ENCODE data around the gene ACTN1. TPM values are rescaled to one million over a fixed set of nuclear protein-coding genes. Genes with fewer than 3 reads are reported as not detected.
A peak's percentile ranks its signal among the peaks of the same experiment; 100 is the strongest.

ACTN1 gene
- total RNA-seq, 3 donors from 2014 or later (not counting 1 experiment from before 2014, with no cell fraction given), result 14.9 to 39.5 (median 19.6) TPM

GRCh38 chr14:68897559-68898155 lies 81.4 kb downstream of the ACTN1 start:
- ATAC-seq, result peak in 2 of 3 donors; percentile 21 to 42
- Histone ChIP-seq H3K9me3 (ENCODE audit: control insufficient read depth, insufficient read depth, low read length) (peaks cover 14% of the 10 kb centered on the region), H3K27me3 (ENCODE audit: control insufficient read depth, insufficient read depth, low read length) (no peaks in the 10 kb centered on the region), H3K36me3 (ENCODE audit: control insufficient read depth, insufficient read depth, low read length) (no peaks in the 10 kb centered on the region), H3K4me3 (ENCODE audit: low read length) (no peak overlapping the region), H3K27ac (ENCODE audit: low read length) (no peak overlapping the region), H3K4me1 (ENCODE audit: control insufficient read depth, insufficient read depth, low read length) (peaks cover 20% of the 10 kb centered on the region)
- Mint-ChIP-seq H3K4me1 (peaks cover 27 to 37% of the 10 kb centered on the region in 2 donors), H3K4me3 (peak overlapping the region; percentile 47), H3K36me3 (no peaks in the 10 kb centered on the region), H3K27ac (peak overlapping the region; percentile 72 to 82), H3K9me3 (peaks cover 2 to 6% of the 10 kb centered on the region in 2 donors), H3K27me3 (ENCODE audit: low read depth in 2 of 2) (no peaks in the 10 kb centered on the region)
- peak in 1 of 2 donors; percentile 21 for DNase-seq
- intact Hi-C loops (cut with micrococcal nuclease), result no loop called here
- no peak for TF ChIP-seq CTCF (IDR thresholded peaks at IDR 0.05)
- WGBS (ENCODE audit: insufficient coverage), result 39% methylated on average over 9 of the region's 9 CpGs

GRCh38 chr14:68896132-68896531 lies 83.0 kb downstream of the ACTN1 start:
- H3K27ac ChIP-seq (ENCODE audit: low read length), result no peak overlapping the region
- TF ChIP-seq CTCF (IDR thresholded peaks at IDR 0.05), result no peak
- no peaks in the 10 kb centered on the region for H3K27me3 Mint-ChIP-seq (ENCODE audit: low read depth in 2 of 2)
- peaks cover 27 to 37% of the 10 kb centered on the region in 2 donors for H3K4me1 Mint-ChIP-seq
- H3K9me3 Mint-ChIP-seq, result peaks cover 2 to 6% of the 10 kb centered on the region in 2 donors
- no peak overlapping the region for H3K4me3 ChIP-seq (ENCODE audit: low read length)
- ATAC-seq (no peak), DNase-seq (no peak)
- no peaks in the 10 kb centered on the region for H3K36me3 ChIP-seq (ENCODE audit: control insufficient read depth, insufficient read depth, low read length)
- intact Hi-C loops (cut with micrococcal nuclease), result no loop called here
- H3K4me1 ChIP-seq (ENCODE audit: control insufficient read depth, insufficient read depth, low read length), result peaks cover 20% of the 10 kb centered on the region
- no peak overlapping the region for H3K27ac Mint-ChIP-seq
- no peak overlapping the region for H3K4me3 Mint-ChIP-seq
- no peaks in the 10 kb centered on the region for H3K36me3 Mint-ChIP-seq
- no peaks in the 10 kb centered on the region for H3K27me3 ChIP-seq (ENCODE audit: control insufficient read depth, insufficient read depth, low read length)
- WGBS (ENCODE audit: insufficient coverage), result 98% methylated on average over 9 of the region's 9 CpGs
- H3K9me3 ChIP-seq (ENCODE audit: control insufficient read depth, insufficient read depth, low read length), result peaks cover 14% of the 10 kb centered on the region

- Mint-ChIP-seq H3K27ac (no peak overlapping the region), H3K4me1 (peaks cover 21 to 28% of the 10 kb centered on the region in 2 donors), H3K9me3 (peaks cover 2 to 6% of the 10 kb centered on the region in 2 donors), H3K27me3 (ENCODE audit: low read depth in 2 of 2) (no peaks in the 10 kb centered on the region), H3K36me3 (no peaks in the 10 kb centered on the region), H3K4me3 (no peak overlapping the region)
- TF ChIP-seq CTCF (IDR thresholded peaks at IDR 0.05), result no peak
- Histone ChIP-seq H3K4me1 (ENCODE audit: control insufficient read depth, insufficient read depth, low read length) (peaks cover 20% of the 10 kb centered on the region), H3K4me3 (ENCODE audit: low read length) (no peak overlapping the region), H3K27ac (ENCODE audit: low read length) (no peak overlapping the region), H3K36me3 (ENCODE audit: control insufficient read depth, insufficient read depth, low read length) (no peaks in the 10 kb centered on the region), H3K9me3 (ENCODE audit: control insufficient read depth, insufficient read depth, low read length) (peaks cover 14% of the 10 kb centered on the region), H3K27me3 (ENCODE audit: control insufficient read depth, insufficient read depth, low read length) (no peaks in the 10 kb centered on the region)
- WGBS (ENCODE audit: insufficient coverage), result 92% methylated on average over 14 of the region's 14 CpGs
- DNase-seq (no peak), ATAC-seq (no peak)
- intact Hi-C loops (cut with micrococcal nuclease), result no loop called here
These were observed 84.0 kb downstream of the ACTN1 start for GRCh38 chr14:68894802-68895703.
